ENCODE results near the gene PKNOX2.
A peak's percentile ranks its signal among the peaks of the same experiment; 100 is the strongest.

The PKNOX2 gene

DNA sequence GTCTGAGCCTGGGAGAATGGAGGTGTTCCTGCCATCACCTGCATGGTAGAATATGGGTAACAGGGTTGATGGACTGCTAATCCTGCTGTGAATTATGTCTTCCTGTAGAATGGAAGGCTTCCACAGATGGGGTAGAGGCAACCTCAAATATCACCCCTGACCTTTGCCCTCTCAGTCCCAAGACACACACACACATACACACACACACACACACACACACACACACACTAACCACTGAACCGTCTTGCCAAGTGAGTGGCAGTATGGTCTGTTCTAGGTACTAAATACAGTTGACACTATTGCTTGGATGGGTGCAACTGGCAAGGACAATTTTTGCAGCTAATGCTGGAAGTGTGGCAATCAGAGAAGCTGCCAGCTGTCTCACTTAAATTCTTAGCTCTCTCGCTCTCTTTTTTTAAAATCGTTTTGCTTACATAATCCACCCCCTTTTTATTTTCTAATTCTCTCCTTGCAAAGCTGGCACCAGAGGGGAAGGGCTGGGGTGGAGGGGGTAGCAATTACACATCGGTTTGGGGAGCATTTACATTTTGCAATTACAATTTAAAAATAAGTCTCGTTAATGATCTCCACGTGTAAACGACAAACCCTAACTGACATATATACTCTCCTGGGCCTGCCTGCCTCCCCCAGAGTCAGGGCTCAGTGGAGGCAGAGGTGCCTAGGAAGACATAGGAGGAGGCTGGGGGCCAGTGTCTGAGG is 169.0 kb downstream of the PKNOX2 start:
- no peak overlapping the region for H3K4me3 ChIP-seq (replicated peaks; ENCODE audit: low read depth, low read length)
- TF ChIP-seq, protein P1, sequence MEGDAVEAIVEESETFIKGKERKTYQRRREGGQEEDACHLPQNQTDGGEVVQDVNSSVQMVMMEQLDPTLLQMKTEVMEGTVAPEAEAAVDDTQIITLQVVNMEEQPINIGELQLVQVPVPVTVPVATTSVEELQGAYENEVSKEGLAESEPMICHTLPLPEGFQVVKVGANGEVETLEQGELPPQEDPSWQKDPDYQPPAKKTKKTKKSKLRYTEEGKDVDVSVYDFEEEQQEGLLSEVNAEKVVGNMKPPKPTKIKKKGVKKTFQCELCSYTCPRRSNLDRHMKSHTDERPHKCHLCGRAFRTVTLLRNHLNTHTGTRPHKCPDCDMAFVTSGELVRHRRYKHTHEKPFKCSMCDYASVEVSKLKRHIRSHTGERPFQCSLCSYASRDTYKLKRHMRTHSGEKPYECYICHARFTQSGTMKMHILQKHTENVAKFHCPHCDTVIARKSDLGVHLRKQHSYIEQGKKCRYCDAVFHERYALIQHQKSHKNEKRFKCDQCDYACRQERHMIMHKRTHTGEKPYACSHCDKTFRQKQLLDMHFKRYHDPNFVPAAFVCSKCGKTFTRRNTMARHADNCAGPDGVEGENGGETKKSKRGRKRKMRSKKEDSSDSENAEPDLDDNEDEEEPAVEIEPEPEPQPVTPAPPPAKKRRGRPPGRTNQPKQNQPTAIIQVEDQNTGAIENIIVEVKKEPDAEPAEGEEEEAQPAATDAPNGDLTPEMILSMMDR (IDR thresholded peaks at IDR 0.05; ENCODE audit: low read length, missing control alignments) = no peak
- no peak for DNase-seq (ENCODE audit: low read depth)

DNA sequence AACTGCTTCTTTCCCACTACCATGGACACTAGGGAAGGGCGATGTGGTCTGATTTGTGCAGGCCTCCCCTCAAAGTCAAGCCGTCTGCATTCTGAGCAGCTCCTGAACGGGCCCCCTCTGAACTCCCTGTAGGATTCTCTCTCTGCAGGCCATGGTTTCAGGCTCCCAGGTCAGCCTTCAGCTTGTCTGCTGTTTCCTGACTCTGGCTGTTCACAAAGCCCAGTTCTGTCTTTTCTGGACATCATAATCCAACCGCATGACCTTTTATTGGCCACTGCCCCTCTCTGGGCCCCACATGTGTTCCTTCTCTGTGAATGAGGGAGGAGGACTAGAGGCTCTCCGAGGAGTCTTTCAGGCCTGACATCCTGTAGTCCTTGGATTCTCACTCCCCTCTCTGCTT is 170.6 kb downstream of the PKNOX2 start:
- DNase-seq (ENCODE audit: low read depth) = no peak
- H3K4me3 ChIP-seq (replicated peaks; ENCODE audit: low read depth, low read length) = no peak overlapping the region
- TF ChIP-seq, protein P1 (IDR thresholded peaks at IDR 0.05; ENCODE audit: low read length, missing control alignments) = no peak

DNA sequence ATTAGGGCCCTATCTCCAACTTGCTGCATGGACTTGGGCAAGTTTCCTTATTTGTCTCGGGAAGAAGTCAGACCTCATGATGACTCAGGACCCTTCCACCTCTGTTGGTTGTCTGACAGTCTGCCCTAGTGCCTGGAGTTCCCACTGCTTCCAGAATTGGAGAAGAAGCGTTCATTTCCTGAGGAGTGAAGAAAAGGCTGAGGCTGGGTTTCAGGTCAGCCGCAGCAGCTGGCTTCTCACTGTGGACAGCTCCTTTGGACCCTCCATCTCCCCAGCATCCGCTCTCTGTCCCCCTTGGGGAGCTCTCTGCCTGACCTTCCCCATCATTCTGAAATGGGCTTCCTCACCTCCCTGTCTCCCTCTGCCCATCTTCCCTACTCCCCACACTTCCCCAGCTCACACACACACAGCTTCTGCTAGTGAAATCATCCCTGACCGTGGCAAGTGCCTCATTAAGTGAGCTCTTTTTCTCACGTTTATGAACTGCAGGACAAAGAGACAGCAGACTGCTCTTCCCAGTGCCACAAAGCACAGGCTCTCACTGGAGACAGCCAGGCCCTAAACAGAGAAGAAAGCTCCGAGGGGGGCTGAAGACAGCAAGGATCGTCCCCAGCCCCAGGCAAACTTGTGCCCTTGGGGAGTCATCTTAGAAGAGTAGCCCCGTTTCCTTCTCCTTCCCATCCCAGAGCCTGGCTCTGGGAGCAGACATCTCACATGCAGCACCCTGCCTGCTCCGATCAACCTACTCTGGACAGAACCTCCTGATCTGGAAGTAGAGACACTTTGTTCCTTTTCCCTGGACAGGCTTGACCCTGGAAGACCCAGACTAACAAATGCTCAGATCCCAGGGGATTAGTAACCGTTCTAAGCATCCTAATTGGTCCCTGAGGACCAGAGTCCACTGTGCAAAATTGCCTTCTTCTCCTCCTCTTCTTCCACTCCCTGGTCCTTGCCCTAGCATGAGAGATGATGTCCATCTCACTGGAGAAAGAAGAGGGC is 173.6 kb downstream of the PKNOX2 start:
- no peak for DNase-seq (ENCODE audit: low read depth)
- H3K4me3 ChIP-seq (replicated peaks; ENCODE audit: low read depth, low read length) = no peak overlapping the region
- TF ChIP-seq, protein P1 (IDR thresholded peaks at IDR 0.05; ENCODE audit: low read length, missing control alignments) = no peak

DNA sequence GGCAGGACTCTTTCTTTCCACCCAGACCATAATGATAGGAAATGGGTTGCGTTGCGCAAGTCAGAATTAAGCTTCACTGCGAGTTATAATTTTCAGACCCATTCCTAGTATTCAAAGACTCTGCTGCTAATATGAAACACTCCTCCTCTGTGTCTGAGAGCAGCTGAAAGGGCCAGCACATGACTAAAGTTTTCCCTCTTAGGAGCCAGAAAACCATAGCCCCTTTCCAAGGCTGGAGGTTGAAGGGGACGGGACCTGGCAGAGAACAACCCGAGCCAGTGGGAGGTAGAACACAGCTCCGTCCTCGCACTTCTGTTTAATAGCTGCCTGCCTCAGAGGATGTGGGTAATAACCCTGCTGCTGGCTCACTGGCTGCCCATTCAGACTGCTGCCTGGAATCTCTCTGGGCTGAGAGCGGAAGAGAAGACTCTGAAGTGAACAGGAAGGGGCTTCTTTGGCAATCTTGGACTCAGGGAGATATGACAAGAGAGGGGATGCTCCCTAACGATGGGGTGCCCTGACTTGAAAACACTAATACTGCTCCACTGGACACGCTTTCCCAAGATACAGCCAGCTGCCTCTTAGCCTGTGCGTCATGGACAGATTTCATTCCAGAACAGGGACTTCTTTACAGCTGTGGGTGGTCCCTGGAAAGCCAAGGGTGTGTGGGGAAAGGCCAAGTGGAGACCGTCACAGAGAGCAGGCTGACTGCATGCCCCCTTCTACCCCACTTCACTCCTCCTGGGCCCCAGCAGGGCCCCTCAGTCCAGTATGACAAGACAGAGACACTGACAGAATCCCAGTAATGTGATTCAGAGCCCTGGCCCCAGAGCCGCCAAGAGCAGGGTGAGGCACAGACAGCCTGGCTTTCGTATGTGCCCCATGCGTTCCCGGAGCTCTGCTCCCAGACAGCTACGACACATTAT is 174.6 kb downstream of the PKNOX2 start:
- DNase-seq (ENCODE audit: low read depth) = peak; percentile 63
- TF ChIP-seq, protein P1 (IDR thresholded peaks at IDR 0.05; ENCODE audit: low read length, missing control alignments) = no peak
- no peak overlapping the region for H3K4me3 ChIP-seq (replicated peaks; ENCODE audit: low read depth, low read length)

DNA sequence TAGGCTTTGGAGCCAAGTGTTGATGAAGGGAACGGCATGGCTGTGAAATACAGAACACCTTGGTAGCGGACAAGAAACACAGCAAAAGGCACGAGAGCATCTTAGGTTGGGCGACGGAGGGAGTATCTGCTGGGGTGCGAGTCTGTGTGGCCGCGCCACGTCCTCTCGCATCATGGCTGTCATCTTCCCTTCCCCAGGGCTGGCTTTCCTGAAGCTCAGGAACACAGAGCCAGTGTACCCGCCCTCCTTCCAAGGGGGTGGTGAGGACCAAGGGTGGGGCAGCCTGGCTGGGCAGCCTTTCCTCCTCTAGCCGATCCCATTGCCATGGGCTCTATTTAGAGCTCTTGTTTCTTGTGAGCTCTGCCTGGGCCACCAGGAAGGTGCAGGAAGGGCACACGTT is 177.1 kb downstream of the PKNOX2 start:
- TF ChIP-seq, protein P1 (IDR thresholded peaks at IDR 0.05; ENCODE audit: low read length, missing control alignments) = no peak
- DNase-seq (ENCODE audit: low read depth) = no peak
- H3K4me3 ChIP-seq (replicated peaks; ENCODE audit: low read depth, low read length) = no peak overlapping the region

DNA sequence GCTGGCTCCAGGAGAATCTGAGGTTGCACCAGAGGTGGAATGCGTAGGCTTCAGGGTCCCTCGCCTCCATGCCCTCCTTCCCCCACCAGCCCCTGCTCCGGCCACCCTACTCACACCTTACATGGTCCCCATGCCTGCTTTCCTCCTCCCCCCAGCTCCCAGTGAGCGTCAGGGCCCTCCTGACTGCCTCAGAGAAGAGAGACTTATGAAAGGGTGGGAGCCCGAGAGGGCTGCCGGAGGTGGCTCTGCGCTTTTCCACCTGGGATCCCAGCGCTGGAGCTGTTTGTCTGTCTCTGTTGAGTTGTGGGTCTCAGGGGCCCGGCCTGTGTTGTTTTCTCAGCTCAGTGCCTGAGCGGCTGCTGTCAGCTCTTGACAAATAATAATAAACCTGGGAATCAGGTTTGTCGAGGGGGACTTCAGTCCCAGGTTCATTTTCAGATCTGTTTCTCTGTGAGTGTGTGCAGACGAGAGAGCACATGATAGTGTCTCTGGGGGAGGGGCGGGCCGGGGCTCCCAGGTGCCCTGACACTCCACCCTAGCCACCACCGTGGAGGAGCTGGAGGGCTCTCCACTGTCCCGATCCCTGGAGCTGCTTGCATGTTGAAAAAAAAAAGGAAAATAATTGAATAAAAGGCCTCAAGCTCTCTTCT is 177.9 kb downstream of the PKNOX2 start:
- DNase-seq (ENCODE audit: low read depth) = no peak
- no peak overlapping the region for H3K4me3 ChIP-seq (replicated peaks; ENCODE audit: low read depth, low read length)
- TF ChIP-seq, protein P1 (IDR thresholded peaks at IDR 0.05; ENCODE audit: low read length, missing control alignments) = no peak

Measured in fibroblast of pulmonary artery (primary cell).